ENCODE measurements around the gene C6orf47. TPM values are rescaled to one million over a fixed set of nuclear protein-coding genes. Genes with fewer than 3 reads are reported as not detected.

Gene C6orf47
- total and polyA plus RNA-seq, 2 of the 13 experiments (the other 11 are each of a cell fraction or from before 2014, with no cell fraction given), result 1.7 to 18.1 TPM

GRCh38 chr6:31660381-31661261 lies at the start of gene C6orf47 (continued):
- TF ChIP-seq RNF219 (CRISPR knock-in tag; IDR thresholded peaks at IDR 0.05) (no peak), SRSF4 (IDR thresholded peaks at IDR 0.05; ENCODE audit: low read depth, low read length, poor library complexity, severe bottlenecking) (no peak), TIGD3 (CRISPR knock-in tag; IDR thresholded peaks at IDR 0.05; ENCODE audit: borderline replicate concordance) (no peak), YY1 (IDR thresholded peaks at IDR 0.05; ENCODE audit: insufficient read depth, insufficient replicate concordance, low read depth, low read length) (peak; percentile 75), ZKSCAN1 (IDR thresholded peaks at IDR 0.05; ENCODE audit: low read length) (no peak), ZNF556 (CRISPR knock-in tag; IDR thresholded peaks at IDR 0.05; ENCODE audit: borderline replicate concordance) (0 out of 2 replicates have a peak, but pooled peaks have one; percentile 82), ZNF549 (CRISPR knock-in tag; IDR thresholded peaks at IDR 0.05) (peak; percentile 78; the same call in 1 of the 2 replicates), TCF7 (IDR thresholded peaks at IDR 0.05; ENCODE audit: low read depth) (no peak), ZNF205 (CRISPR knock-in tag; IDR thresholded peaks at IDR 0.05) (peak; percentile 18; the same call in 1 of the 2 replicates), DRAP1 (CRISPR knock-in tag; IDR thresholded peaks at IDR 0.05) (peak; percentile 71), MAFK (conservative IDR thresholded peaks at IDR 0.05 in 1 of 2, IDR thresholded peaks at IDR 0.05 in 1 of 2; ENCODE audit: low read length in 2 of 2) (no peak), AFF4 (CRISPR knock-in tag; IDR thresholded peaks at IDR 0.05) (peak; percentile 70; the same call in 1 of the 2 replicates), ZNF232 (CRISPR knock-in tag; IDR thresholded peaks at IDR 0.05; ENCODE audit: borderline replicate concordance) (peak; percentile 90; the same call in 1 of the 2 replicates), EEA1 (CRISPR knock-in tag; IDR thresholded peaks at IDR 0.05; ENCODE audit: borderline replicate concordance) (no peak; the same call in 1 of the 2 replicates), RARA (CRISPR knock-in tag; IDR thresholded peaks at IDR 0.05) (peak; percentile 32), SKIL (CRISPR knock-in tag; IDR thresholded peaks at IDR 0.05; ENCODE audit: borderline replicate concordance) (no peak), DDIT3 (CRISPR knock-in tag; IDR thresholded peaks at IDR 0.05) (no peak; the same call in 1 of the 2 replicates)

Measured in HepG2 (cell line).